Muscle of leg (tissue), 11 donors: ENCODE measurements around the gene PRTN3. TPM values are rescaled to one million over a fixed set of nuclear protein-coding genes. Genes with fewer than 3 reads are reported as not detected.

Experiments used
- DNase-seq: peaks from one replicate; pipeline ENCODE4 v3.0.0; 2013
- H3K27ac ChIP-seq: one replicate; pipeline ENCODE4 v1.5.1; 2013; ENCODE audit warnings: mild to moderate bottlenecking, low read length, control low read depth
- H3K27me3 ChIP-seq: one replicate; pipeline ENCODE4 v1.6.1; 2013; ENCODE audit warnings: low read length; ENCODE audit not compliant: control insufficient read depth, insufficient read depth
- H3K36me3 ChIP-seq: one replicate; pipeline ENCODE4 v1.6.1; 2013; ENCODE audit warnings: low read length; ENCODE audit not compliant: control insufficient read depth, insufficient read depth
- H3K4me1 ChIP-seq: one replicate; pipeline ENCODE4 v1.6.1; 2013; ENCODE audit warnings: low read length; ENCODE audit not compliant: control insufficient read depth, insufficient read depth
- H3K4me3 ChIP-seq: one replicate; pipeline ENCODE4 v1.5.1; 2013; ENCODE audit warnings: low read length, control low read depth
- H3K9me3 ChIP-seq: replicated peaks from 2 replicates; pipeline ENCODE4 v1.6.1; 2013; ENCODE audit warnings: low read depth, low read length; ENCODE audit not compliant: control insufficient read depth
- WGBS: methylation state at CpG from one replicate; pipeline ENCODE4 v1.1.5; 2013; ENCODE audit warnings: missing lambda C conversion rate; ENCODE audit not compliant: insufficient coverage; 5-methylcytosine and 5-hydroxymethylcytosine counted together
- polyA plus RNA-seq, 8 donors: library from polyadenylated mRNA; unstranded; fragments of 120-200 nt; gene quantifications; one replicate each; pipeline versions ENCODE4 v1.2.1 to v1.2.3, GENCODE V29; 2013; ENCODE audit warnings: inconsistent platforms in 1 of 8, low replicate concordance in 1 of 8; ENCODE audit not compliant: insufficient read length in 8 of 8, insufficient read depth in 1 of 8
- total RNA-seq: library from RNA; stranded (reverse); fragments of 120-200 nt; gene quantifications from one replicate; pipeline ENCODE4 v1.2.4, GENCODE V29; 2013

Gene PRTN3
- total and polyA plus RNA-seq, 9 donors: 0.44 to 11.6 (median 3.8) TPM

DNA sequence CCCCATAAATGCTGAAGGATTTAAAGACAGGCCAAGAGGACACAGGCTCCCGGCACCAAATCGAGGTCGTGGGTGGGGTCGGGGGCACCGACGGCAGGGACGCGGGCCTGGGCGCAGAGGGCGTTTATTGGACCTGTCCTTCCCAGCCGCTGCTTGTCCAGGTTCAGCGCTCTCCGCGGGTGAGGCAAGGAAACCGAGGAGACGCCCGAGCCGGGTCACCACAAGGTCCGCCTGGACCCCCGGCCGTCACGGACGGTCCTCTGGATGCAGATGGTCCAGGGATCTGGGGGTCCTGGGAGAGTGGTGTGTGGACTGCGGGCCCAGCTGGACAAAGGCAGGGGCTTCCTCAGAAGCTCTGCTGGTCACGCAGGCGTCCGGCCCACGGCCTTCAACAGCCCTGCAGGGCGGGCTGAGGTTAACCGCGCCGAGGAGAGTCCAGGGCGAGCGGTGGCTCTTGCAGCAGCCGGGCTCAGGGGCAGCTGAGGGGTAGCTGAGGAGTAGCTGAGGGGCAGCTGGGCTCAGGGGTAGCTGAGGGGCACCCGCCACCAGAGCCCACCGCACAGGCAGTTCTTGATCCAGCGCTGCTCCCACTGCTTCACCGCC is 27.2 kb downstream of the PRTN3 start:
- Histone ChIP-seq H3K27ac (no peak overlapping the region), H3K4me1 (peaks cover 20% of the 10 kb centered on the region), H3K36me3 (peaks cover 49% of the 10 kb centered on the region), H3K27me3 (peaks cover 8% of the 10 kb centered on the region), H3K4me3 (no peak overlapping the region), H3K9me3 (no peaks in the 10 kb centered on the region)
- 92% methylated on average over 39 of the region's 39 CpGs for WGBS
- no peak for DNase-seq

GRCh38 chr19:868458-869244 is 27.9 kb downstream of the PRTN3 start:
- Histone ChIP-seq H3K27ac (peak overlapping the region; percentile 16), H3K9me3 (no peaks in the 10 kb centered on the region), H3K36me3 (peaks cover 53% of the 10 kb centered on the region), H3K4me3 (no peak overlapping the region), H3K4me1 (peaks cover 20% of the 10 kb centered on the region), H3K27me3 (peaks cover 1% of the 10 kb centered on the region)
- no peak for DNase-seq
- 89% methylated on average over 34 of the region's 34 CpGs for WGBS

GRCh38 chr19:869245-870177 is 28.7 kb downstream of the PRTN3 start:
- no peaks in the 10 kb centered on the region for H3K9me3 ChIP-seq
- H3K27ac ChIP-seq: peak overlapping the region; percentile 71
- peak; percentile 93 for DNase-seq
- H3K4me3 ChIP-seq: no peak overlapping the region
- no peaks in the 10 kb centered on the region for H3K27me3 ChIP-seq
- peaks cover 20% of the 10 kb centered on the region for H3K4me1 ChIP-seq
- 50% methylated on average over 24 of the region's 29 CpGs for WGBS
- peaks cover 60% of the 10 kb centered on the region for H3K36me3 ChIP-seq

GRCh38 chr19:870314-870713 is 29.5 kb downstream of the PRTN3 start:
- H3K9me3 ChIP-seq: no peaks in the 10 kb centered on the region
- WGBS: 84% methylated on average over 5 of the region's 8 CpGs
- H3K4me1 ChIP-seq: peaks cover 21% of the 10 kb centered on the region
- DNase-seq: no peak
- no peak overlapping the region for H3K27ac ChIP-seq
- no peak overlapping the region for H3K4me3 ChIP-seq
- H3K36me3 ChIP-seq: peaks cover 67% of the 10 kb centered on the region
- H3K27me3 ChIP-seq: no peaks in the 10 kb centered on the region

GRCh38 chr19:870963-871401 is 30.2 kb downstream of the PRTN3 start:
- Histone ChIP-seq H3K36me3 (peaks cover 73% of the 10 kb centered on the region), H3K27ac (no peak overlapping the region), H3K27me3 (no peaks in the 10 kb centered on the region), H3K9me3 (no peaks in the 10 kb centered on the region), H3K4me3 (no peak overlapping the region), H3K4me1 (peaks cover 24% of the 10 kb centered on the region)
- WGBS: 64% methylated on average over 28 of the region's 28 CpGs
- DNase-seq: peak; percentile 81

DNA sequence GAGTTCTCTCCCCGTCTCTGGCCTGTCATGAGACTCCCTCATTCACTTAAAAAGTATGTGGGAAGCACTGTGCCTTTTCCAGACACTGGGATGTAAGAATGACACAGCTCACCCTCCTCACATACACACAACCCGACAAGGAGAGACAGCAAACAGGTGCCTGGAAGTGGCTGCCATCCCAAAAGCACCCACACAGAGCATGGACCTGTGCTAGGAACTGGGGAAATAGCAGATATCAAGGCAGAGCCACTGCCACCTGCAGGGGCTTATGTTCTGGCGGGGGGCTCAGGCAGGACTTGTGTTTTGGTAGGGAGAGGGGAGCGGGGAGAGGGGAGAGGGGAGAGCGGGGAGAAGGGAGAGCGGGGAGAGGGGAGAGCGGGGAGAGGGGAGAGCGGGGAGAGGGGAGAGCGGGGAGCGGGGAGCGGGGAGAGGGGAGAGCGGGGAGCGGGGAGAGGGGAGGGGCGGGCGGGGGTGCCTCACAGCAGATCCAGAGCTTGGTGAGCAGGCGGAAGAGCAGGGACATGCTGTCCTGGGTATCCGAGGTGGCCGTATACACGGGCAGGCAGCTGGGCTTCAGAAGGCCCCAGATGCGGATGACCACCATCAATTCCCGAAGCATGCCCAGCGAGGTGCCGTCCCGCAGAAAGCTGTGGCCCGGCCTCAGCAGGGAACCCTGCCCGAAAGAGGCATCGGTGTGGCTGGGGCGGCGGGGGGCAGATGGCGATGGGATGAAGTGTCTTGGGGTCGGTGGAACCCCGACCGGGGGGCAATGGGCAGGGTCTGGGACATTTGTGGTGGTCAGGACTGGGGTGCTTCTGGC is 30.9 kb downstream of the PRTN3 start:
- Histone ChIP-seq H3K4me1 (peaks cover 24% of the 10 kb centered on the region), H3K27ac (no peak overlapping the region), H3K9me3 (no peaks in the 10 kb centered on the region), H3K4me3 (no peak overlapping the region), H3K36me3 (peaks cover 80% of the 10 kb centered on the region), H3K27me3 (no peaks in the 10 kb centered on the region)
- DNase-seq: no peak
- WGBS: 79% methylated on average over 18 of the region's 33 CpGs

GRCh38 chr19:872266-872951 is 31.6 kb downstream of the PRTN3 start:
- Histone ChIP-seq H3K36me3 (peaks cover 79% of the 10 kb centered on the region), H3K27me3 (no peaks in the 10 kb centered on the region), H3K4me3 (no peak overlapping the region), H3K27ac (no peak overlapping the region), H3K9me3 (no peaks in the 10 kb centered on the region), H3K4me1 (peaks cover 24% of the 10 kb centered on the region)
- DNase-seq: peak; percentile 69
- 52% methylated on average over 18 of the region's 27 CpGs for WGBS

DNA sequence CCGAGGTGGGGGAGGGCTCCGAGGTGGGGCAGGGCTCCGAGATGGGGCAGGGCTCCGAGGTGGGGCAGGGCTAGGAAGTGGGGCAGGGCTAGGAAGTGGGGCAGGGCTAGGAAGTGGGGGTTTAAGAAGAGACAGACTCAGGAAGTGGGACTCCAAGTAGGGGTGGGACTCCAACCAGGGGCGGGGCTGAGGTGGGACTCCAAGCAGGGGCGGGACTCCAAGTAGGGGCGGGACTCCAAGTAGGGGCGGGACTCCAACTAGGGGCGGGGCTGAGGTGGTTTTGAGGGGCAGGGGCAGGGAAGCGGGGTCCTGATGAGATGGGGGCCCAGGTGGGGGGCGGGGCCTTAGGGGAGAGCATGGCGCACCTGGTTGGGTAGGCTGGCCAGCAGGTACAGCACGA is 32.3 kb downstream of the PRTN3 start:
- peaks cover 74% of the 10 kb centered on the region for H3K36me3 ChIP-seq
- DNase-seq: no peak

DNA sequence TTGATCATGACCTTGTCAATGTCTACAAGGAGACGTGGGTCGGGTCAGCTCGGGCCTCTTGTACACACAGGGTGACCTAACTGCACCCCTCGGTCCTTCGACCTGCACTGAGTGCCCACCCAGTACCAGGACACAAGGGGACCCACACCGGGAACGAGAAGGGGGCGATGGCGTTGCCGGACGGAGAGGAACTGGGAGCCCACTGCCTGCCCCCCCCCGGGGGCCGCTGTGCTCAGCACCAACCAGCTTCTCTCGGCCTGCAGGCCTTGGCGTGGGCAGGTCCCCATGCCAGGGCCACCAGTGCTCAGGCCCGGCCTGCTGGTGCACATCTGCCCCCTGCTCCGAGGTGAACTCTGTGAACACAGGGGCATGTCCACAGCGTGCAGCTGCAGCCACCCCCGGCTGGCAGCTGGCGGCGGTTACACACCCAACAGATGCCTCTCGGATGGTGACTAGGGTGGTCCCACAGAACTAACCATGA is 32.8 kb downstream of the PRTN3 start:
- WGBS: 82% methylated on average over 20 of the region's 22 CpGs
- peaks cover 20% of the 10 kb centered on the region for H3K4me1 ChIP-seq
- peaks cover 69% of the 10 kb centered on the region for H3K36me3 ChIP-seq
- DNase-seq: peak; percentile 51
- H3K27me3 ChIP-seq: no peaks in the 10 kb centered on the region
- no peak overlapping the region for H3K4me3 ChIP-seq
- H3K27ac ChIP-seq: no peak overlapping the region
- no peaks in the 10 kb centered on the region for H3K9me3 ChIP-seq

More for the DNA sequence above, 32.3 kb downstream of the PRTN3 start:
- H3K9me3 ChIP-seq: no peaks in the 10 kb centered on the region
- peaks cover 20% of the 10 kb centered on the region for H3K4me1 ChIP-seq
- no peaks in the 10 kb centered on the region for H3K27me3 ChIP-seq
- H3K4me3 ChIP-seq: no peak overlapping the region
- WGBS: 83% methylated on average over 3 of the region's 13 CpGs
- H3K27ac ChIP-seq: no peak overlapping the region
